HepG2 (cell line): ENCODE data around the gene FOLR3. TPM values are rescaled to one million over a fixed set of nuclear protein-coding genes. Genes with fewer than 3 reads are reported as not detected.

Experiments
- ATAC-seq: fragments of 200-7000 bp; cut with Tn5 transposase; 3 replicates; pipeline ENCODE4 v1.9.1; 2020; ENCODE audit warnings: mild to moderate bottlenecking, moderate library complexity
- BruUV-seq: library from RNA; stranded (reverse); fragments of 400-500 nt; replicated peaks from 2 replicates; lab custom pipeline; 2021; lab: Mats Ljungman, UMichigan
- CTCF ChIA-PET: fragments of 300-600 bp; formaldehyde crosslinking; extraction: SDS; loops from one replicate; lab custom pipeline; 2021; ENCODE audit warnings: low total read pairs, inconsistent platforms, low intra/inter-chr PET ratio; lab: Yijun Ruan, JAX
- POLR2A ChIA-PET: fragments of 350-600 bp; sonication (Branson Sonifier 250); formaldehyde crosslinking; loops from one replicate; lab custom pipeline; 2020; ENCODE audit warnings: antibody characterized with exemption, inconsistent platforms; lab: Yijun Ruan, JAX
- DNase-seq: peaks from one replicate; pipeline ENCODE4 v3.0.0-alpha.2; 2015; ENCODE audit warnings: low spot score
- FAIRE-seq: peaks from 3 replicates; lab custom pipeline; 2011; peaks lifted over from hg19 to GRCh38; lab: Jason Lieb, UNC
- H2AFZ ChIP-seq: one replicate; pipeline ENCODE4 v1.6.1; 2011; ENCODE audit warnings: low read length, inconsistent platforms
- H3K27ac ChIP-seq: fragments of 300-600 bp; 3 replicates; pipeline ENCODE4 v1.8.0; 2011; ENCODE audit warnings: mixed run types, mild to moderate bottlenecking, mixed read lengths, low read length, inconsistent platforms; ENCODE audit not compliant: insufficient read depth; ENCODE audit errors: extremely low read length
- H3K27me3 ChIP-seq, 2 experiments: fragments of 200-600 bp in 1 of 2; 2 replicates in 1 of 2; 3 replicates in 1 of 2; pipeline versions ENCODE4 v1.6.0 to v1.8.0; 2011; ENCODE audit warnings: low read length in 2 of 2, mild to moderate bottlenecking in 2 of 2, moderate library complexity in 2 of 2, inconsistent platforms in 1 of 2; ENCODE audit not compliant: insufficient read depth in 2 of 2, control insufficient read depth in 1 of 2
- H3K36me3 ChIP-seq, 2 experiments: fragments of 200-600 bp in 1 of 2; replicated peaks in 1 of 2; 2 replicates in 1 of 2; 3 replicates in 1 of 2; pipeline versions ENCODE4 v1.5.1 to v1.8.0; 2011; ENCODE audit warnings: low read length in 2 of 2, inconsistent platforms in 1 of 2; ENCODE audit not compliant: insufficient read depth in 2 of 2, control insufficient read depth in 1 of 2
- H3K4me1 ChIP-seq: 2 replicates; pipeline ENCODE4 v1.5.1; 2012; ENCODE audit warnings: low read length, inconsistent platforms; ENCODE audit not compliant: insufficient read depth
- H3K4me2 ChIP-seq: 2 replicates; pipeline ENCODE4 v1.6.0; 2011; ENCODE audit warnings: low read depth, low read length, inconsistent platforms
- H3K4me3 ChIP-seq, 3 experiments: fragments of 200-600 bp in 1 of 3; sonication (generic), shearing (Covaris generic) in 1 of 3; replicated peaks in 1 of 3; 2 replicates each; pipeline ENCODE4 v1.5.1; 2011 to 2016; ENCODE audit warnings: low read length in 3 of 3, inconsistent platforms in 2 of 3, low read depth in 2 of 3, mild to moderate bottlenecking in 2 of 3, control low read depth in 1 of 3, mixed read lengths in 1 of 3; ENCODE audit not compliant: insufficient read depth in 1 of 3
- H3K79me2 ChIP-seq: one replicate; pipeline ENCODE4 v1.6.1; 2011; ENCODE audit warnings: low read length, inconsistent platforms; ENCODE audit not compliant: insufficient read depth
- H3K9ac ChIP-seq: 2 replicates; pipeline ENCODE4 v1.6.0; 2011; ENCODE audit warnings: mild to moderate bottlenecking, low read depth, low read length, inconsistent platforms; ENCODE audit not compliant: insufficient read depth
- H3K9me3 ChIP-seq: 2 replicates; pipeline ENCODE4 v1.5.1; 2012; ENCODE audit warnings: mild to moderate bottlenecking, low read length
- H4K20me1 ChIP-seq: 2 replicates; pipeline ENCODE4 v1.6.0; 2011; ENCODE audit warnings: inconsistent platforms, mild to moderate bottlenecking, low read length, moderate library complexity; ENCODE audit not compliant: insufficient read depth
- CENPBD1 ChIP-seq: sonication (generic); formaldehyde crosslinking; IDR thresholded peaks from 2 replicates; pipeline ENCODE4 v1.8.0; 2022; ENCODE audit warnings: missing genetic modification reagents, low read depth, mild to moderate bottlenecking, borderline replicate concordance
- DBP ChIP-seq: sonication (generic); formaldehyde crosslinking; IDR thresholded peaks from 2 replicates; pipeline ENCODE4 v1.4.0; 2020; ENCODE audit warnings: missing genetic modification reagents; ENCODE audit errors: not compliant biosample characterization
- FLYWCH1 ChIP-seq: sonication (generic); formaldehyde crosslinking; IDR thresholded peaks from 2 replicates; pipeline ENCODE4 v1.8.1; 2023; ENCODE audit warnings: mild to moderate bottlenecking, missing genetic modification reagents
- MYPOP ChIP-seq: sonication (generic); formaldehyde crosslinking; IDR thresholded peaks from 2 replicates; pipeline ENCODE4 v1.8.1; 2023; ENCODE audit warnings: mild to moderate bottlenecking, moderate library complexity, missing genetic modification reagents
- NAIF1 ChIP-seq: sonication (generic); formaldehyde crosslinking; IDR thresholded peaks from 2 replicates; pipeline ENCODE4 v1.5.0; 2020; ENCODE audit warnings: mild to moderate bottlenecking, missing genetic modification reagents, borderline replicate concordance
- NCOA2 ChIP-seq: sonication (generic); formaldehyde crosslinking; IDR thresholded peaks from 2 replicates; pipeline ENCODE4 v1.8.0; 2022; ENCODE audit warnings: inconsistent platforms
- PAX8 ChIP-seq: sonication (generic); formaldehyde crosslinking; IDR thresholded peaks from 2 replicates; pipeline ENCODE4 v1.8.0; 2022; ENCODE audit warnings: mild to moderate bottlenecking, missing genetic modification reagents, borderline replicate concordance
- SMC3 ChIP-seq: IDR thresholded peaks from 2 replicates; pipeline ENCODE4 v1.6.1; 2011; ENCODE audit warnings: low read length, improper control_type of control experiment
- ZFP1 ChIP-seq: IDR thresholded peaks from 2 replicates; pipeline ENCODE4 v1.6.1; 2016
- ZFP36L1 ChIP-seq: sonication (generic); formaldehyde crosslinking; IDR thresholded peaks from 2 replicates; pipeline ENCODE4 v1.8.0; 2022; ENCODE audit warnings: mild to moderate bottlenecking, missing genetic modification reagents, moderate library complexity
- ZNF24 ChIP-seq: fragments of 450-650 bp; IDR thresholded peaks from 2 replicates; pipeline ENCODE4 v1.6.1; 2017; ENCODE audit warnings: antibody characterized with exemption, mild to moderate bottlenecking
- ZNF251 ChIP-seq: sonication (generic); formaldehyde crosslinking; IDR thresholded peaks from 2 replicates; pipeline ENCODE4 v1.9.0; 2021; ENCODE audit warnings: mild to moderate bottlenecking, missing genetic modification reagents
- ZNF264 ChIP-seq: sonication (generic); formaldehyde crosslinking; IDR thresholded peaks from 2 replicates; pipeline ENCODE4 v1.4.0; 2020; ENCODE audit warnings: missing genetic modification reagents
- ZNF335 ChIP-seq: sonication (generic); formaldehyde crosslinking; IDR thresholded peaks from 2 replicates; pipeline ENCODE4 v1.4.0; 2020; ENCODE audit warnings: missing genetic modification reagents
- ZNF800 ChIP-seq: sonication (generic); formaldehyde crosslinking; IDR thresholded peaks from 2 replicates; pipeline ENCODE4 v1.4.0; 2020; ENCODE audit warnings: missing genetic modification reagents
- WGBS: methylation state at CpG from one replicate; pipeline ENCODE4 v1.1.6; 2017; ENCODE audit warnings: low lambda C conversion rate; 5-methylcytosine and 5-hydroxymethylcytosine counted together
- in situ Hi-C: cut with HindIII; loops from 2 replicates; pipeline ENCODE4 v1.10.0; 2017; ENCODE audit warnings: low pct_unique_long_range_greater_than_20kb; ENCODE audit not compliant: extremely low pct_ligation_motif_present
- intact Hi-C: fragments of 100-400 bp; cut with micrococcal nuclease; formaldehyde crosslinking; loops from one replicate; pipeline ENCODE4 v1.10.0; 2022; ENCODE audit not compliant: unreplicated experiment
- polyA plus RNA-seq, 8 experiments: library from polyadenylated mRNA; depleted of rRNA in 3 of 8; stranded (reverse) in 7 of 8; unstranded in 1 of 8; fragments of >200 nt; fragmentation: Illumina TruSeq in 4 of 8; extraction: Trizol in 4 of 8; gene quantifications; 2 replicates each; pipeline versions ENCODE4 v1.2.1 to v1.2.3, GENCODE V29; 2011 to 2016; ENCODE audit warnings: low read depth in 4 of 8, missing spikeins in 1 of 8, mixed read lengths in 1 of 8; ENCODE audit not compliant: insufficient read depth in 1 of 8
- total RNA-seq, 5 experiments: library from RNA; depleted of rRNA; stranded (reverse); fragments of >200 nt; fragmentation: Illumina TruSeq; extraction: Trizol; gene quantifications; 2 replicates each; pipeline ENCODE4 v1.2.3, GENCODE V29; 2016; ENCODE audit warnings: low read depth in 1 of 5
- TF ChIP-seq, protein P1 (sequence below): sonication (generic); formaldehyde crosslinking; IDR thresholded peaks from 2 replicates; pipeline ENCODE4 v1.8.0; 2022; ENCODE audit warnings: mild to moderate bottlenecking, missing genetic modification reagents

Gene FOLR3
- total and polyA plus RNA-seq, 2 of the 13 experiments (the other 11 are each of a cell fraction or from before 2014, with no cell fraction given) = not detected

GRCh38 chr11:72124046-72124445 is 11.5 kb upstream of the FOLR3 start (continued):
- no peak for TF ChIP-seq ZNF264 (CRISPR knock-in tag)
- TF ChIP-seq MYPOP (CRISPR knock-in tag) = no peak
- TF ChIP-seq CENPBD1 (CRISPR knock-in tag) = no peak
- no peak for TF ChIP-seq SMC3

GRCh38 chr11:72125956-72126355 is 9.6 kb upstream of the FOLR3 start:
- no peak overlapping the region for H3K27ac ChIP-seq

More at GRCh38 chr11:72125956-72126355, 9.6 kb upstream of the FOLR3 start:
- ATAC-seq (no peak), FAIRE-seq (no peak), DNase-seq (no peak)
- Histone ChIP-seq H2AFZ (no peak overlapping the region), H3K79me2 (no peaks in the 10 kb centered on the region), H3K27me3 (peaks cover 0 to 3% of the 10 kb centered on the region in 2 experiments; a peak in 3 of 5 replicates), H3K4me1 (no peaks in the 10 kb centered on the region), H3K9me3 (peaks cover 15% of the 10 kb centered on the region), H3K4me3 (no peak overlapping the region), H3K36me3 (no peaks in the 10 kb centered on the region), H4K20me1 (no peaks in the 10 kb centered on the region), H3K4me2 (no peak overlapping the region), H3K9ac (no peak overlapping the region)
- no peak for TF ChIP-seq ZNF251
- TF ChIP-seq FLYWCH1 (CRISPR knock-in tag) = no peak
- TF ChIP-seq ZNF24 = no peak
- no peak for TF ChIP-seq ZNF335 (CRISPR knock-in tag)
- TF ChIP-seq ZNF800 = no peak
- TF ChIP-seq, protein P1, sequence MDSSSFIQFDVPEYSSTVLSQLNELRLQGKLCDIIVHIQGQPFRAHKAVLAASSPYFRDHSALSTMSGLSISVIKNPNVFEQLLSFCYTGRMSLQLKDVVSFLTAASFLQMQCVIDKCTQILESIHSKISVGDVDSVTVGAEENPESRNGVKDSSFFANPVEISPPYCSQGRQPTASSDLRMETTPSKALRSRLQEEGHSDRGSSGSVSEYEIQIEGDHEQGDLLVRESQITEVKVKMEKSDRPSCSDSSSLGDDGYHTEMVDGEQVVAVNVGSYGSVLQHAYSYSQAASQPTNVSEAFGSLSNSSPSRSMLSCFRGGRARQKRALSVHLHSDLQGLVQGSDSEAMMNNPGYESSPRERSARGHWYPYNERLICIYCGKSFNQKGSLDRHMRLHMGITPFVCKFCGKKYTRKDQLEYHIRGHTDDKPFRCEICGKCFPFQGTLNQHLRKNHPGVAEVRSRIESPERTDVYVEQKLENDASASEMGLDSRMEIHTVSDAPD (CRISPR knock-in tag) = no peak
- TF ChIP-seq ZFP1 (CRISPR knock-in tag) = no peak
- no peak for TF ChIP-seq PAX8 (CRISPR knock-in tag)
- TF ChIP-seq NCOA2 (CRISPR knock-in tag) = no peak
- TF ChIP-seq NAIF1 (CRISPR knock-in tag) = no peak
- no peak for TF ChIP-seq ZFP36L1 (CRISPR knock-in tag)
- TF ChIP-seq DBP (CRISPR knock-in tag) = no peak
- intact Hi-C loops (no loop called here), in situ Hi-C loops (no loop called here)
- BruUV-seq = no TSS peak
- POLR2A ChIA-PET = no interaction called here
- CTCF ChIA-PET = no interaction called here
- WGBS = 0% methylated on average over 1 of the region's 1 CpG
